HepG2 (cell line): ENCODE data around the gene HDGFL2. TPM values are rescaled to one million over a fixed set of nuclear protein-coding genes. Genes with fewer than 3 reads are reported as not detected.

Experiments used
- ARID5B ChIP-seq: IDR thresholded peaks from 2 replicates; pipeline ENCODE4 v1.4.0; 2020; ENCODE audit warnings: mild to moderate bottlenecking, missing genetic modification reagents
- HNRNPUL1 ChIP-seq: fragments of 200-400 bp; formaldehyde crosslinking; IDR thresholded peaks from 2 replicates; pipeline ENCODE4 v1.6.1; 2017; ENCODE audit warnings: low read depth, mild to moderate bottlenecking, low read length, moderate library complexity
- HOXD1 ChIP-seq: sonication (generic); formaldehyde crosslinking; IDR thresholded peaks from 2 replicates; pipeline ENCODE4 v1.5.0; 2020; ENCODE audit warnings: missing genetic modification reagents
- JDP2 ChIP-seq: sonication (generic); formaldehyde crosslinking; IDR thresholded peaks from 2 replicates; pipeline ENCODE4 v1.8.1; 2022; ENCODE audit warnings: missing genetic modification reagents, borderline replicate concordance
- KLF15 ChIP-seq: sonication (generic); formaldehyde crosslinking; IDR thresholded peaks from 2 replicates; pipeline ENCODE4 v1.8.1; 2023; ENCODE audit warnings: borderline replicate concordance, mild to moderate bottlenecking, inconsistent platforms, missing genetic modification reagents, mixed read lengths
- NCOR1 ChIP-seq: fragments of 200-600 bp; sonication (generic); IDR thresholded peaks from 2 replicates; pipeline ENCODE4 v1.7.0; 2017; ENCODE audit warnings: antibody characterized with exemption, low read length, borderline replicate concordance
- NR2F2 ChIP-seq: IDR thresholded peaks from 2 replicates; pipeline ENCODE4 v1.6.1; 2012; ENCODE audit warnings: low read depth, inconsistent platforms, borderline replicate concordance
- PCBP1 ChIP-seq: fragments of 200-400 bp; formaldehyde crosslinking; IDR thresholded peaks from 2 replicates; pipeline ENCODE4 v1.6.1; 2017; ENCODE audit warnings: mild to moderate bottlenecking, low read depth, low read length, borderline replicate concordance
- POLR2AphosphoS2 ChIP-seq: IDR thresholded peaks from 2 replicates; pipeline ENCODE4 v1.6.1; 2011; ENCODE audit warnings: low read depth, low read length, improper control_type of control experiment
- RAD21 ChIP-seq: fragments of 450-650 bp; formaldehyde crosslinking; IDR thresholded peaks from 2 replicates; pipeline ENCODE4 v1.5.0; 2020; ENCODE audit warnings: mild to moderate bottlenecking
- RARG ChIP-seq: sonication (generic); formaldehyde crosslinking; IDR thresholded peaks from 2 replicates; pipeline ENCODE4 v1.4.0; 2020; ENCODE audit warnings: low read depth, mild to moderate bottlenecking, missing genetic modification reagents
- REL ChIP-seq: sonication (generic); formaldehyde crosslinking; conservative IDR thresholded peaks from 2 replicates; pipeline ENCODE4 v1.8.0; 2022; ENCODE audit warnings: mild to moderate bottlenecking, missing genetic modification reagents, moderate library complexity
- SETDB1 ChIP-seq: sonication (generic); formaldehyde crosslinking; IDR thresholded peaks from 2 replicates; pipeline ENCODE4 v1.5.1; 2020; ENCODE audit warnings: missing genetic modification reagents, mild to moderate bottlenecking, borderline replicate concordance
- SMYD3 ChIP-seq: sonication (generic); formaldehyde crosslinking; IDR thresholded peaks from 2 replicates; pipeline ENCODE4 v1.8.1; 2023; ENCODE audit warnings: mild to moderate bottlenecking, missing genetic modification reagents
- ZNF138 ChIP-seq: sonication (generic); formaldehyde crosslinking; IDR thresholded peaks from 2 replicates; pipeline ENCODE4 v1.5.0; 2020; ENCODE audit warnings: mild to moderate bottlenecking, low read depth, missing genetic modification reagents
- ZNF160 ChIP-seq: sonication (generic); formaldehyde crosslinking; IDR thresholded peaks from 2 replicates; pipeline ENCODE4 v1.8.0; 2022; ENCODE audit warnings: mild to moderate bottlenecking, inconsistent platforms, missing genetic modification reagents
- ZNF280B ChIP-seq: sonication (generic); formaldehyde crosslinking; IDR thresholded peaks from 2 replicates; pipeline ENCODE4 v1.5.0; 2020; ENCODE audit warnings: missing genetic modification reagents, mild to moderate bottlenecking, borderline replicate concordance
- ZNF296 ChIP-seq: sonication (generic); formaldehyde crosslinking; conservative IDR thresholded peaks from 2 replicates; pipeline ENCODE4 v1.5.0; 2020; ENCODE audit warnings: mild to moderate bottlenecking, missing genetic modification reagents
- ZNF350 ChIP-seq: sonication (generic); formaldehyde crosslinking; IDR thresholded peaks from 2 replicates; pipeline ENCODE4 v1.4.0; 2020; ENCODE audit warnings: mild to moderate bottlenecking, low read depth, missing genetic modification reagents, borderline replicate concordance
- ZNF598 ChIP-seq: sonication (generic); formaldehyde crosslinking; IDR thresholded peaks from 2 replicates; pipeline ENCODE4 v1.5.1; 2020; ENCODE audit warnings: mild to moderate bottlenecking, missing genetic modification reagents, borderline replicate concordance
- ZNF629 ChIP-seq: sonication (generic); formaldehyde crosslinking; conservative IDR thresholded peaks from 2 replicates; pipeline ENCODE4 v1.5.0; 2020; ENCODE audit warnings: missing genetic modification reagents
- ZNF879 ChIP-seq: sonication (generic); formaldehyde crosslinking; IDR thresholded peaks from 2 replicates; pipeline ENCODE4 v1.8.1; 2023; ENCODE audit warnings: missing genetic modification reagents
- polyA plus RNA-seq, 8 experiments: library from polyadenylated mRNA; depleted of rRNA in 3 of 8; stranded (reverse) in 7 of 8; unstranded in 1 of 8; fragments of >200 nt; fragmentation: Illumina TruSeq in 4 of 8; extraction: Trizol in 4 of 8; gene quantifications; 2 replicates each; pipeline versions ENCODE4 v1.2.1 to v1.2.3, GENCODE V29; 2011 to 2016; ENCODE audit warnings: low read depth in 4 of 8, missing spikeins in 1 of 8, mixed read lengths in 1 of 8; ENCODE audit not compliant: insufficient read depth in 1 of 8
- total RNA-seq, 5 experiments: library from RNA; depleted of rRNA; stranded (reverse); fragments of >200 nt; fragmentation: Illumina TruSeq; extraction: Trizol; gene quantifications; 2 replicates each; pipeline ENCODE4 v1.2.3, GENCODE V29; 2016; ENCODE audit warnings: low read depth in 1 of 5
- TF ChIP-seq, protein P1 (sequence below): IDR thresholded peaks from 2 replicates; pipeline ENCODE4 v1.6.1; 2016; ENCODE audit warnings: missing biosample characterization, missing genetic modification reagents, low read depth

The HDGFL2 gene
- total and polyA plus RNA-seq, 2 of the 13 experiments (the other 11 are each of a cell fraction or from before 2014, with no cell fraction given): 20.0 to 51.1 TPM

- TF ChIP-seq NR2F2 (no peak), JDP2 (CRISPR knock-in tag) (no peak), ZNF629 (CRISPR knock-in tag) (no peak), ZNF160 (CRISPR knock-in tag) (no peak), NCOR1 (no peak), POLR2AphosphoS2 (no peak), ZNF296 (CRISPR knock-in tag) (no peak), RARG (CRISPR knock-in tag) (no peak), ZNF280B (no peak), RAD21 (CRISPR knock-in tag) (peak; percentile 33; the same call in 1 of the 2 replicates), KLF15 (CRISPR knock-in tag) (peak; percentile 98; the same call in 1 of the 2 replicates), SMYD3 (CRISPR knock-in tag) (0 out of 2 replicates have a peak, but pooled peaks have one; percentile 43), ZNF138 (no peak), PCBP1 (no peak), ARID5B (CRISPR knock-in tag) (no peak), ZNF598 (no peak), REL (CRISPR knock-in tag) (no peak), SETDB1 (CRISPR knock-in tag) (no peak), ZNF350 (CRISPR knock-in tag) (no peak), ZNF879 (CRISPR knock-in tag) (no peak), HNRNPUL1 (no peak), HOXD1 (CRISPR knock-in tag) (peak; percentile 18; the same call in 1 of the 2 replicates)
- TF ChIP-seq, protein P1, sequence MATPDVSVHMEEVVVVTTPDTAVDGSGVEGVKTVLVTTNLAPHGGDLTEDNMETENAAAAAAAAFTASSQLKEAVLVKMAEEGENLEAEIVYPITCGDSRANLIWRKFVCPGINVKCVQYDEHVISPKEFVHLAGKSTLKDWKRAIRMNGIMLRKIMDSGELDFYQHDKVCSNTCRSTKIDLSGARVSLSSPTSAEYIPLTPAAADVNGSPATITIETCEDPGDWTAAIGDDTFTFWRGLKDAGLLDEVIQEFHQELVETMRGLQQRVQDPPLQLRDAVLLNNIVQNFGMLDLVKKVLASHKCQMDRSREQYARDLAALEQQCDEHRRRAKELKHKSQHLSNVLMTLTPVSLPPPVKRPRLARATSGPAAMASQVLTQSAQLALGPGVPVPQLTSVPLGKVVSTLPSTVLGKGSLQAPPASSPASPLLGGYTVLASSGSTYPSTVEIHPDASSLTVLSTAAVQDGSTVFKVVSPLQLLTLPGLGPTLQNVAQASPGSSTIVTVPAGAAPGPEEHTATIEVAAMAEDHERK (CRISPR knock-in tag): no peak
Observed at GRCh38 chr19:4534836-4535658, 63.0 kb downstream of the HDGFL2 start, which contains the start of gene PLIN5 (continued).
